HepG2 (cell line): ENCODE results near the gene FXYD5. TPM values are rescaled to one million over a fixed set of nuclear protein-coding genes. Genes with fewer than 3 reads are reported as not detected.

ENCODE experiments used
- ATAC-seq: fragments of 200-7000 bp; cut with Tn5 transposase; 3 replicates; pipeline ENCODE4 v1.9.1; 2020; ENCODE audit warnings: mild to moderate bottlenecking, moderate library complexity
- BruUV-seq: library from RNA; stranded (reverse); fragments of 400-500 nt; replicated peaks from 2 replicates; lab custom pipeline; 2021; lab: Mats Ljungman, UMichigan
- CTCF ChIA-PET: fragments of 300-600 bp; formaldehyde crosslinking; extraction: SDS; loops from one replicate; lab custom pipeline; 2021; ENCODE audit warnings: low total read pairs, inconsistent platforms, low intra/inter-chr PET ratio; lab: Yijun Ruan, JAX
- POLR2A ChIA-PET: fragments of 350-600 bp; sonication (Branson Sonifier 250); formaldehyde crosslinking; loops from one replicate; lab custom pipeline; 2020; ENCODE audit warnings: antibody characterized with exemption, inconsistent platforms; lab: Yijun Ruan, JAX
- DNase-seq: peaks from one replicate; pipeline ENCODE4 v3.0.0-alpha.2; 2015; ENCODE audit warnings: low spot score
- FAIRE-seq: peaks from 3 replicates; lab custom pipeline; 2011; peaks lifted over from hg19 to GRCh38; lab: Jason Lieb, UNC
- H2AFZ ChIP-seq: one replicate; pipeline ENCODE4 v1.6.1; 2011; ENCODE audit warnings: low read length, inconsistent platforms
- H3K27ac ChIP-seq: fragments of 300-600 bp; 3 replicates; pipeline ENCODE4 v1.8.0; 2011; ENCODE audit warnings: mixed run types, mild to moderate bottlenecking, mixed read lengths, low read length, inconsistent platforms; ENCODE audit not compliant: insufficient read depth; ENCODE audit errors: extremely low read length
- H3K27me3 ChIP-seq, 2 experiments: fragments of 200-600 bp in 1 of 2; 2 replicates in 1 of 2; 3 replicates in 1 of 2; pipeline versions ENCODE4 v1.6.0 to v1.8.0; 2011; ENCODE audit warnings: low read length in 2 of 2, mild to moderate bottlenecking in 2 of 2, moderate library complexity in 2 of 2, inconsistent platforms in 1 of 2; ENCODE audit not compliant: insufficient read depth in 2 of 2, control insufficient read depth in 1 of 2
- H3K36me3 ChIP-seq, 2 experiments: fragments of 200-600 bp in 1 of 2; replicated peaks in 1 of 2; 2 replicates in 1 of 2; 3 replicates in 1 of 2; pipeline versions ENCODE4 v1.5.1 to v1.8.0; 2011; ENCODE audit warnings: low read length in 2 of 2, inconsistent platforms in 1 of 2; ENCODE audit not compliant: insufficient read depth in 2 of 2, control insufficient read depth in 1 of 2
- H3K4me1 ChIP-seq: 2 replicates; pipeline ENCODE4 v1.5.1; 2012; ENCODE audit warnings: low read length, inconsistent platforms; ENCODE audit not compliant: insufficient read depth
- H3K4me2 ChIP-seq: 2 replicates; pipeline ENCODE4 v1.6.0; 2011; ENCODE audit warnings: low read depth, low read length, inconsistent platforms
- H3K4me3 ChIP-seq, 3 experiments: fragments of 200-600 bp in 1 of 3; sonication (generic), shearing (Covaris generic) in 1 of 3; replicated peaks in 1 of 3; 2 replicates each; pipeline ENCODE4 v1.5.1; 2011 to 2016; ENCODE audit warnings: low read length in 3 of 3, inconsistent platforms in 2 of 3, low read depth in 2 of 3, mild to moderate bottlenecking in 2 of 3, control low read depth in 1 of 3, mixed read lengths in 1 of 3; ENCODE audit not compliant: insufficient read depth in 1 of 3
- H3K79me2 ChIP-seq: one replicate; pipeline ENCODE4 v1.6.1; 2011; ENCODE audit warnings: low read length, inconsistent platforms; ENCODE audit not compliant: insufficient read depth
- H3K9ac ChIP-seq: 2 replicates; pipeline ENCODE4 v1.6.0; 2011; ENCODE audit warnings: mild to moderate bottlenecking, low read depth, low read length, inconsistent platforms; ENCODE audit not compliant: insufficient read depth
- H3K9me3 ChIP-seq: 2 replicates; pipeline ENCODE4 v1.5.1; 2012; ENCODE audit warnings: mild to moderate bottlenecking, low read length
- H4K20me1 ChIP-seq: 2 replicates; pipeline ENCODE4 v1.6.0; 2011; ENCODE audit warnings: inconsistent platforms, mild to moderate bottlenecking, low read length, moderate library complexity; ENCODE audit not compliant: insufficient read depth
- KLF6 ChIP-seq: IDR thresholded peaks from 2 replicates; pipeline ENCODE4 v1.8.0; 2016; ENCODE audit warnings: missing biosample characterization, missing genetic modification reagents
- ZMAT3 ChIP-seq: sonication (generic); formaldehyde crosslinking; conservative IDR thresholded peaks from 2 replicates; pipeline ENCODE4 v1.7.0; 2021; ENCODE audit warnings: missing genetic modification reagents
- ZNF562 ChIP-seq: sonication (generic); formaldehyde crosslinking; IDR thresholded peaks from 2 replicates; pipeline ENCODE4 v1.8.0; 2022; ENCODE audit warnings: missing genetic modification reagents, borderline replicate concordance
- ZNF615 ChIP-seq: sonication (generic); formaldehyde crosslinking; IDR thresholded peaks from 2 replicates; pipeline ENCODE4 v1.5.0; 2020; ENCODE audit warnings: mild to moderate bottlenecking, missing genetic modification reagents, borderline replicate concordance
- WGBS: methylation state at CpG from one replicate; pipeline ENCODE4 v1.1.6; 2017; ENCODE audit warnings: low lambda C conversion rate; 5-methylcytosine and 5-hydroxymethylcytosine counted together
- in situ Hi-C: cut with HindIII; loops from 2 replicates; pipeline ENCODE4 v1.10.0; 2017; ENCODE audit warnings: low pct_unique_long_range_greater_than_20kb; ENCODE audit not compliant: extremely low pct_ligation_motif_present
- intact Hi-C: fragments of 100-400 bp; cut with micrococcal nuclease; formaldehyde crosslinking; loops from one replicate; pipeline ENCODE4 v1.10.0; 2022; ENCODE audit not compliant: unreplicated experiment
- polyA plus RNA-seq, 8 experiments: library from polyadenylated mRNA; depleted of rRNA in 3 of 8; stranded (reverse) in 7 of 8; unstranded in 1 of 8; fragments of >200 nt; fragmentation: Illumina TruSeq in 4 of 8; extraction: Trizol in 4 of 8; gene quantifications; 2 replicates each; pipeline versions ENCODE4 v1.2.1 to v1.2.3, GENCODE V29; 2011 to 2016; ENCODE audit warnings: low read depth in 4 of 8, missing spikeins in 1 of 8, mixed read lengths in 1 of 8; ENCODE audit not compliant: insufficient read depth in 1 of 8
- total RNA-seq, 5 experiments: library from RNA; depleted of rRNA; stranded (reverse); fragments of >200 nt; fragmentation: Illumina TruSeq; extraction: Trizol; gene quantifications; 2 replicates each; pipeline ENCODE4 v1.2.3, GENCODE V29; 2016; ENCODE audit warnings: low read depth in 1 of 5
- TF ChIP-seq, protein P1 (sequence below): sonication (generic); formaldehyde crosslinking; conservative IDR thresholded peaks from 2 replicates; pipeline ENCODE4 v1.8.1; 2023; ENCODE audit warnings: missing genetic modification reagents
- TF ChIP-seq, protein P2 (sequence below): sonication (generic); formaldehyde crosslinking; IDR thresholded peaks from 2 replicates; pipeline ENCODE4 v1.5.0; 2020; ENCODE audit warnings: missing genetic modification reagents
- TF ChIP-seq, protein P3 (sequence below): sonication (generic); formaldehyde crosslinking; IDR thresholded peaks from 2 replicates; pipeline ENCODE4 v1.5.1; 2020; ENCODE audit warnings: mild to moderate bottlenecking, missing genetic modification reagents
- TF ChIP-seq, protein P4 (sequence below): IDR thresholded peaks from 2 replicates; pipeline ENCODE4 v1.6.1; 2016; ENCODE audit warnings: missing compliant biosample characterization, missing genetic modification reagents, borderline replicate concordance
- TF ChIP-seq, protein P5 (sequence below), 2 experiments: fragments of 450-650 bp in 1 of 2; sonication (generic) in 1 of 2; formaldehyde crosslinking; IDR thresholded peaks; 2 replicates each; pipeline versions ENCODE4 v1.5.0 to v1.8.0; 2020 to 2022; ENCODE audit warnings: mild to moderate bottlenecking in 1 of 2, missing genetic modification reagents in 1 of 2

Gene FXYD5
- total and polyA plus RNA-seq, 2 of the 13 experiments (the other 11 are each of a cell fraction or from before 2014, with no cell fraction given), result 0.65 TPM; not detected in 1

DNA sequence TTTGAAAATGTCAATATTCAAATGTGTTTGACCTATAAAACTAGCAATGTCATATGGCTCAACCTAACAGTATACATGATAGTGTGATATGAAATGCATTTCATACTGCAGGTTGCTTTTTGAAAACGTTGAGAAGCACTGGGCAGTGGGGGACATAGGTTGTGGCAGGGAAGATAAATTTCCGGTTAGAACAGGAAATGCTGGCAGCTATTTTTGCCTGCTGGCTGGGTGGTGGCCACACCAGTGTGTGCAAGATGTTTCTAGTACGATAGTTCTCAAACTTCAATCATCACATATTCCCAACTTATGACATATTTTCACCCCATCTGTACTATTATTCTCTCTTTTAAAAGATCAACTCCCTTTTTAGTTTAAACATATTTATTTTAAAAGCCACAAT lies 17.2 kb downstream of the FXYD5 start:
- ChIA-PET CTCF (no interaction called here), POLR2A (no interaction called here)
- H3K27me3 ChIP-seq, result peaks cover 0 to 6% of the 10 kb centered on the region in 2 experiments; a peak in 2 of 5 replicates
- intact Hi-C loops, result no loop called here
- 60% methylated on average over 3 of the region's 3 CpGs for WGBS
- no peaks in the 10 kb centered on the region for H4K20me1 ChIP-seq
- ATAC-seq (no peak), DNase-seq (no peak), FAIRE-seq (no peak)
- no peaks in the 10 kb centered on the region for H3K4me1 ChIP-seq
- no peak overlapping the region for H3K9ac ChIP-seq
- H2AFZ ChIP-seq, result no peak overlapping the region
- peaks cover under 1% of the 10 kb centered on the region; the same call in 1 of the 2 replicates for H3K9me3 ChIP-seq
- H3K27ac ChIP-seq, result no peak overlapping the region
- H3K36me3 ChIP-seq, result no peaks in the 10 kb centered on the region
- TF ChIP-seq, protein P1, sequence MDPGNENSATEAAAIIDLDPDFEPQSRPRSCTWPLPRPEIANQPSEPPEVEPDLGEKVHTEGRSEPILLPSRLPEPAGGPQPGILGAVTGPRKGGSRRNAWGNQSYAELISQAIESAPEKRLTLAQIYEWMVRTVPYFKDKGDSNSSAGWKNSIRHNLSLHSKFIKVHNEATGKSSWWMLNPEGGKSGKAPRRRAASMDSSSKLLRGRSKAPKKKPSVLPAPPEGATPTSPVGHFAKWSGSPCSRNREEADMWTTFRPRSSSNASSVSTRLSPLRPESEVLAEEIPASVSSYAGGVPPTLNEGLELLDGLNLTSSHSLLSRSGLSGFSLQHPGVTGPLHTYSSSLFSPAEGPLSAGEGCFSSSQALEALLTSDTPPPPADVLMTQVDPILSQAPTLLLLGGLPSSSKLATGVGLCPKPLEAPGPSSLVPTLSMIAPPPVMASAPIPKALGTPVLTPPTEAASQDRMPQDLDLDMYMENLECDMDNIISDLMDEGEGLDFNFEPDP (CRISPR knock-in tag), result no peak
- TF ChIP-seq KLF6 (CRISPR knock-in tag) (no peak), ZNF562 (CRISPR knock-in tag) (no peak), ZMAT3 (CRISPR knock-in tag) (no peak), ZNF615 (CRISPR knock-in tag) (no peak)
- TF ChIP-seq, protein P2, sequence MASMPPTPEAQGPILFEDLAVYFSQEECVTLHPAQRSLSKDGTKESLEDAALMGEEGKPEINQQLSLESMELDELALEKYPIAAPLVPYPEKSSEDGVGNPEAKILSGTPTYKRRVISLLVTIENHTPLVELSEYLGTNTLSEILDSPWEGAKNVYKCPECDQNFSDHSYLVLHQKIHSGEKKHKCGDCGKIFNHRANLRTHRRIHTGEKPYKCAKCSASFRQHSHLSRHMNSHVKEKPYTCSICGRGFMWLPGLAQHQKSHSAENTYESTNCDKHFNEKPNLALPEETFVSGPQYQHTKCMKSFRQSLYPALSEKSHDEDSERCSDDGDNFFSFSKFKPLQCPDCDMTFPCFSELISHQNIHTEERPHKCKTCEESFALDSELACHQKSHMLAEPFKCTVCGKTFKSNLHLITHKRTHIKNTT (CRISPR knock-in tag), result no peak
- TF ChIP-seq, protein P3, sequence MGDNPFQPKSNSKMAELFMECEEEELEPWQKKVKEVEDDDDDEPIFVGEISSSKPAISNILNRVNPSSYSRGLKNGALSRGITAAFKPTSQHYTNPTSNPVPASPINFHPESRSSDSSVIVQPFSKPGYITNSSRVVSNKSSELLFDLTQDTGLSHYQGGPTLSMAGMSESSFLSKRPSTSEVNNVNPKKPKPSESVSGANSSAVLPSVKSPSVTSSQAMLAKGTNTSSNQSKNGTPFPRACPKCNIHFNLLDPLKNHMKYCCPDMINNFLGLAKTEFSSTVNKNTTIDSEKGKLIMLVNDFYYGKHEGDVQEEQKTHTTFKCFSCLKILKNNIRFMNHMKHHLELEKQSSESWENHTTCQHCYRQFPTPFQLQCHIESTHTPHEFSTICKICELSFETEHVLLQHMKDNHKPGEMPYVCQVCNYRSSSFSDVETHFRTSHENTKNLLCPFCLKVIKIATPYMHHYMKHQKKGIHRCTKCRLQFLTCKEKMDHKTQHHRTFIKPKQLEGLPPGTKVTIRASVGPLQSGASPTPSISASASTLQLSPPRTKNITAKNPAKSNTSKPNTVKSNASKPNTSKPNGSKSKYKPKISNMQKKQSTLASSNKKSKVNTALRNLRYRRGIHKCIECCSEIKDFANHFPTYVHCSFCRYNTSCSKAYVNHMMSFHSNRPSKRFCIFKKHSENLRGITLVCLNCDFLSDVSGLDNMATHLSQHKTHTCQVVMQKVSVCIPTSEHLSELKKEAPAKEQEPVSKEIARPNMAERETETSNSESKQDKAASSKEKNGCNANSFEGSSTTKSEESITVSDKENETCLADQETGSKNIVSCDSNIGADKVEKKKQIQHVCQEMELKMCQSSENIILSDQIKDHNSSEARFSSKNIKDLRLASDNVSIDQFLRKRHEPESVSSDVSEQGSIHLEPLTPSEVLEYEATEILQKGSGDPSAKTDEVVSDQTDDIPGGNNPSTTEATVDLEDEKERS (CRISPR knock-in tag), result no peak
- TF ChIP-seq, protein P4, sequence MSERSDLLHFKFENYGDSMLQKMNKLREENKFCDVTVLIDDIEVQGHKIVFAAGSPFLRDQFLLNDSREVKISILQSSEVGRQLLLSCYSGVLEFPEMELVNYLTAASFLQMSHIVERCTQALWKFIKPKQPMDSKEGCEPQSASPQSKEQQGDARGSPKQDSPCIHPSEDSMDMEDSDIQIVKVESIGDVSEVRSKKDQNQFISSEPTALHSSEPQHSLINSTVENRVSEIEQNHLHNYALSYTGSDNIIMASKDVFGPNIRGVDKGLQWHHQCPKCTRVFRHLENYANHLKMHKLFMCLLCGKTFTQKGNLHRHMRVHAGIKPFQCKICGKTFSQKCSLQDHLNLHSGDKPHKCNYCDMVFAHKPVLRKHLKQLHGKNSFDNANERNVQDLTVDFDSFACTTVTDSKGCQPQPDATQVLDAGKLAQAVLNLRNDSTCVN, result no peak
- TF ChIP-seq, protein P5, sequence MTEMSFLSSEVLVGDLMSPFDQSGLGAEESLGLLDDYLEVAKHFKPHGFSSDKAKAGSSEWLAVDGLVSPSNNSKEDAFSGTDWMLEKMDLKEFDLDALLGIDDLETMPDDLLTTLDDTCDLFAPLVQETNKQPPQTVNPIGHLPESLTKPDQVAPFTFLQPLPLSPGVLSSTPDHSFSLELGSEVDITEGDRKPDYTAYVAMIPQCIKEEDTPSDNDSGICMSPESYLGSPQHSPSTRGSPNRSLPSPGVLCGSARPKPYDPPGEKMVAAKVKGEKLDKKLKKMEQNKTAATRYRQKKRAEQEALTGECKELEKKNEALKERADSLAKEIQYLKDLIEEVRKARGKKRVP (CRISPR knock-in tag; IDR thresholded peaks at IDR 0.05), result no peak
- no peak overlapping the region for H3K4me2 ChIP-seq
- no peaks in the 10 kb centered on the region for H3K79me2 ChIP-seq
- H3K4me3 ChIP-seq, result no peak overlapping the region
- BruUV-seq, result no TSS peak
- in situ Hi-C loops, result no loop called here
